CD4-positive, alpha-beta memory T cell (primary cell): ENCODE data around the gene CAMSAP2. TPM values are rescaled to one million over a fixed set of nuclear protein-coding genes. Genes with fewer than 3 reads are reported as not detected.
A peak's percentile ranks its signal among the peaks of the same experiment; 100 is the strongest.

Experiments used
- CTCF ChIA-PET: fragments of 350-600 bp; sonication (Branson Sonifier 250); formaldehyde crosslinking; loops from one replicate; lab custom pipeline; 2021; ENCODE audit warnings: inconsistent platforms; ENCODE audit not compliant: partially characterized antibody; lab: Charles Lee
- POLR2A ChIA-PET: fragments of 350-600 bp; sonication (Branson Sonifier 250); formaldehyde crosslinking; loops from one replicate; lab custom pipeline; 2021; ENCODE audit not compliant: partially characterized antibody; lab: Charles Lee
- DNase-seq, 5 donors: peaks; one replicate each; pipeline versions ENCODE4 v3.0.0 to v3.0.0-alpha.2; 2020 to 2022; ENCODE audit warnings: mixed read lengths in 1 of 5
- H3K27ac ChIP-seq: one replicate; pipeline ENCODE4 v1.7.0; 2013; ENCODE audit warnings: low read depth, low read length
- H3K27me3 ChIP-seq: 2 replicates; pipeline ENCODE4 v1.7.0; 2013; ENCODE audit warnings: mild to moderate bottlenecking, low read length, moderate library complexity; ENCODE audit not compliant: insufficient read depth
- H3K36me3 ChIP-seq: 2 replicates; pipeline ENCODE4 v1.7.0; 2013; ENCODE audit warnings: mild to moderate bottlenecking, low read length, moderate library complexity; ENCODE audit not compliant: insufficient read depth
- H3K4me1 ChIP-seq: 2 replicates; pipeline ENCODE4 v1.7.0; 2013; ENCODE audit warnings: mild to moderate bottlenecking, low read length, moderate library complexity; ENCODE audit not compliant: insufficient read depth
- H3K4me3 ChIP-seq, 2 donors: one replicate each; pipeline ENCODE4 v1.7.0; 2013; ENCODE audit warnings: low read length in 2 of 2, mild to moderate bottlenecking in 1 of 2
- H3K9me3 ChIP-seq, 2 donors: one replicate each; pipeline ENCODE4 v1.7.0; 2013; ENCODE audit warnings: low read length in 2 of 2, control low read depth in 1 of 2; ENCODE audit not compliant: control insufficient read depth in 1 of 2
- H3K27ac Mint-ChIP-seq, 7 donors: one replicate each; pipeline ENCODE4 v1.8.0; 2020 to 2021; ENCODE audit warnings: mixed read lengths in 7 of 7, mild to moderate bottlenecking in 6 of 7, inconsistent platforms in 3 of 7, moderate library complexity in 3 of 7
- H3K27me3 Mint-ChIP-seq, 2 donors: one replicate each; pipeline ENCODE4 v1.8.0; 2020 to 2021; ENCODE audit warnings: mixed read lengths in 2 of 2
- H3K36me3 Mint-ChIP-seq, 2 donors: one replicate each; pipeline ENCODE4 v1.8.0; 2020 to 2021; ENCODE audit warnings: mixed read lengths in 2 of 2, inconsistent platforms in 1 of 2, mild to moderate bottlenecking in 1 of 2
- H3K4me1 Mint-ChIP-seq, 4 donors: one replicate each; pipeline ENCODE4 v1.8.0; 2020 to 2021; ENCODE audit warnings: mixed read lengths in 4 of 4, mild to moderate bottlenecking in 1 of 4
- H3K4me3 Mint-ChIP-seq, 8 donors: one replicate each; pipeline ENCODE4 v1.8.0; 2020 to 2021; ENCODE audit warnings: mixed read lengths in 8 of 8, mild to moderate bottlenecking in 7 of 8, moderate library complexity in 6 of 8, inconsistent platforms in 3 of 8
- H3K9me3 Mint-ChIP-seq, 8 donors: one replicate each; pipeline ENCODE4 v1.8.0; 2020 to 2021; ENCODE audit warnings: mixed read lengths in 8 of 8, mild to moderate bottlenecking in 5 of 8, inconsistent platforms in 3 of 8, moderate library complexity in 1 of 8
- intact Hi-C: fragments of 100-400 bp; cut with micrococcal nuclease; formaldehyde crosslinking; loops from one replicate; pipeline ENCODE4 v1.15.1; 2023
- polyA plus RNA-seq, 2 donors: library from polyadenylated mRNA; unstranded; fragments of 300-500 nt; fragmentation: Illumina TruSeq; gene quantifications; one replicate each; pipeline ENCODE4 v1.2.3, GENCODE V29; 2021
- total RNA-seq, 2 experiments: library from RNA; stranded (reverse); gene quantifications; one replicate each; pipeline ENCODE4 v1.2.3, GENCODE V29; 2021

The CAMSAP2 gene
- total and polyA plus RNA-seq, 4 experiments from 2014 or later: 1.1 to 7.5 (median 3.7) TPM

- H3K4me1 Mint-ChIP-seq: peaks cover 0 to 2% (median 0%) of the 10 kb centered on the region in 4 donors
- H3K4me1 ChIP-seq: no peaks in the 10 kb centered on the region
- H3K4me3 ChIP-seq: no peak overlapping the region
- ChIA-PET POLR2A (no interaction called here), CTCF (no interaction called here)
- H3K9me3 Mint-ChIP-seq: no peaks in the 10 kb centered on the region
- DNase-seq: no peak
- H3K27me3 Mint-ChIP-seq: peaks cover 0 to 1% of the 10 kb centered on the region in 2 donors
- no peak overlapping the region for H3K4me3 Mint-ChIP-seq
- no peak overlapping the region for H3K27ac Mint-ChIP-seq
- intact Hi-C loops: no loop called here
- H3K9me3 ChIP-seq: no peaks in the 10 kb centered on the region
- no peaks in the 10 kb centered on the region for H3K27me3 ChIP-seq
- H3K36me3 ChIP-seq: no peaks in the 10 kb centered on the region
- H3K36me3 Mint-ChIP-seq: no peaks in the 10 kb centered on the region
- no peak overlapping the region for H3K27ac ChIP-seq
These were observed 11.4 kb upstream of the CAMSAP2 start for GRCh38 chr1:200727257-200727656.

- ChIA-PET CTCF (no interaction called here), POLR2A (interaction anchor here (1.4 kb wide), 1 partner anchor 9 kb away, joined by 4 read pairs; no protein-coding TSS in a partner anchor)
- DNase-seq: no peak
- Mint-ChIP-seq H3K9me3 (no peaks in the 10 kb centered on the region), H3K4me3 (no peak overlapping the region), H3K4me1 (peaks cover 0 to 2% (median 0%) of the 10 kb centered on the region in 4 donors), H3K36me3 (no peaks in the 10 kb centered on the region), H3K27me3 (peaks cover 0 to 1% of the 10 kb centered on the region in 2 donors), H3K27ac (no peak overlapping the region)
- Histone ChIP-seq H3K9me3 (no peaks in the 10 kb centered on the region), H3K4me1 (no peaks in the 10 kb centered on the region), H3K27ac (no peak overlapping the region), H3K36me3 (no peaks in the 10 kb centered on the region), H3K27me3 (no peaks in the 10 kb centered on the region), H3K4me3 (no peak overlapping the region)
- intact Hi-C loops: no loop called here
These were observed 8.8 kb upstream of the CAMSAP2 start for GRCh38 chr1:200729863-200730262.

GRCh38 chr1:200731654-200732332, 6.9 kb upstream of the CAMSAP2 start:
- Mint-ChIP-seq H3K4me1 (peaks cover 0 to 2% (median 0%) of the 10 kb centered on the region in 4 donors), H3K4me3 (no peak overlapping the region), H3K27ac (no peak overlapping the region), H3K27me3 (no peaks in the 10 kb centered on the region), H3K36me3 (no peaks in the 10 kb centered on the region), H3K9me3 (no peaks in the 10 kb centered on the region)
- Histone ChIP-seq H3K4me3 (no peak overlapping the region), H3K27ac (no peak overlapping the region), H3K27me3 (no peaks in the 10 kb centered on the region), H3K9me3 (no peaks in the 10 kb centered on the region), H3K4me1 (no peaks in the 10 kb centered on the region), H3K36me3 (no peaks in the 10 kb centered on the region)
- intact Hi-C loops: no loop called here
- ChIA-PET POLR2A (no interaction called here), CTCF (no interaction called here)
- no peak for DNase-seq

- ChIA-PET CTCF (no interaction called here), POLR2A (no interaction called here)
- Mint-ChIP-seq H3K36me3 (no peaks in the 10 kb centered on the region), H3K27ac (no peak overlapping the region), H3K9me3 (no peaks in the 10 kb centered on the region), H3K4me3 (no peak overlapping the region), H3K4me1 (peaks cover 0 to 2% (median 0%) of the 10 kb centered on the region in 4 donors), H3K27me3 (no peaks in the 10 kb centered on the region)
- intact Hi-C loops: no loop called here
- no peaks in the 10 kb centered on the region for H3K9me3 ChIP-seq
- no peaks in the 10 kb centered on the region for H3K36me3 ChIP-seq
- no peak for DNase-seq
- no peaks in the 10 kb centered on the region for H3K27me3 ChIP-seq
- H3K27ac ChIP-seq: no peak overlapping the region
- H3K4me1 ChIP-seq: no peaks in the 10 kb centered on the region
- no peak overlapping the region for H3K4me3 ChIP-seq
These were observed 6.3 kb upstream of the CAMSAP2 start for GRCh38 chr1:200732438-200732837.

- POLR2A ChIA-PET: no interaction called here
- intact Hi-C loops: no loop called here
These were observed 4.8 kb upstream of the CAMSAP2 start for GRCh38 chr1:200733907-200734306.

GRCh38 chr1:200737647-200738291, 924 bp upstream of the CAMSAP2 start:
- Histone ChIP-seq H3K27me3 (no peaks in the 10 kb centered on the region), H3K27ac (no peak overlapping the region), H3K4me1 (peaks cover 29% of the 10 kb centered on the region), H3K9me3 (no peaks in the 10 kb centered on the region), H3K4me3 (no peak overlapping the region), H3K36me3 (no peaks in the 10 kb centered on the region)
- Mint-ChIP-seq H3K4me3 (peak overlapping the region; percentile 95 to 98 (median 98)), H3K36me3 (peaks cover 0 to 8% of the 10 kb centered on the region in 2 donors), H3K27me3 (no peaks in the 10 kb centered on the region), H3K27ac (peak overlapping the region; percentile 57 to 93 (median 86)), H3K9me3 (no peaks in the 10 kb centered on the region), H3K4me1 (peaks cover 23 to 35% (median 30%) of the 10 kb centered on the region in 4 donors)
- ChIA-PET POLR2A (interaction anchor here (0.7 to 3.0 kb wide), 2 partner anchors 68 to 115 kb away, joined by 3 to 19 read pairs; partner anchors contain the start of gene DDX59), CTCF (interaction anchor here (1.1 to 2.2 kb wide), 4 partner anchors 64 to 116 kb away, joined by 3 to 8 read pairs (median 5); partner anchors contain the start of gene DDX59)
- DNase-seq: no peak
- intact Hi-C loops: loop anchor here (1.0 kb wide), 1 partner anchor 67 kb away; no protein-coding TSS in a partner anchor

More at GRCh38 chr1:200733907-200734306, 4.8 kb upstream of the CAMSAP2 start:
- no peak overlapping the region for H3K4me3 ChIP-seq
- CTCF ChIA-PET: no interaction called here
- Mint-ChIP-seq H3K27me3 (no peaks in the 10 kb centered on the region), H3K4me3 (no peak overlapping the region), H3K9me3 (no peaks in the 10 kb centered on the region), H3K27ac (no peak overlapping the region), H3K4me1 (peaks cover 9 to 13% (median 11%) of the 10 kb centered on the region in 4 donors), H3K36me3 (peaks cover 0 to 5% of the 10 kb centered on the region in 2 donors)
- peaks cover 7% of the 10 kb centered on the region for H3K4me1 ChIP-seq
- H3K36me3 ChIP-seq: no peaks in the 10 kb centered on the region
- no peak overlapping the region for H3K27ac ChIP-seq
- H3K27me3 ChIP-seq: no peaks in the 10 kb centered on the region
- DNase-seq: no peak
- no peaks in the 10 kb centered on the region for H3K9me3 ChIP-seq
